Activated CD8-positive, alpha-beta memory T cell treated with anti-CD3 and anti-CD28 coated beads, Interleukin-2, amount 50 U/mL, for 24 hours (primary cell): Measurements from ENCODE around the gene MAST2.
A peak's percentile ranks its signal among the peaks of the same experiment; 100 is the strongest.
"Not testable (repeated sequence)": the region's sequence is repeated elsewhere in the genome, so short reads cannot be mapped to it uniquely, and the experiment has no call there.

Source experiments
- DNase-seq: peaks from one replicate; pipeline ENCODE4 v3.0.0-alpha.2; 2020; ENCODE audit errors: extremely low read depth

MAST2 gene

GRCh38 chr1:45803299-45803780, at the start of gene MAST2:
Gene MAST2, plus strand, starts transcription at chr1:45803612. Its CDS starts 284 bp downstream, at chr1:45803896.
- peak; percentile 47 for DNase-seq

- DNase-seq: no peak
Measured at GRCh38 chr1:45755697-45756096, 47.7 kb upstream of the MAST2 start.

- no peak for DNase-seq
Measured at GRCh38 chr1:45762291-45762690, 41.1 kb upstream of the MAST2 start.

GRCh38 chr1:45765999-45766792, 37.2 kb upstream of the MAST2 start:
- DNase-seq: no peak

GRCh38 chr1:45767035-45767434, 36.4 kb upstream of the MAST2 start:
- no peak for DNase-seq

GRCh38 chr1:45769261-45769932, 34.0 kb upstream of the MAST2 start:
- DNase-seq: no peak

- DNase-seq: no peak
Measured at GRCh38 chr1:45772971-45773370, 30.4 kb upstream of the MAST2 start.

- no peak for DNase-seq
Measured at GRCh38 chr1:45775794-45776193, 27.6 kb upstream of the MAST2 start.

- DNase-seq: no peak
Measured at GRCh38 chr1:45785583-45785982, 17.8 kb upstream of the MAST2 start.

- no peak for DNase-seq
Measured at GRCh38 chr1:45787905-45788304, 15.5 kb upstream of the MAST2 start.

GRCh38 chr1:45789601-45790000, 13.8 kb upstream of the MAST2 start:
- no peak for DNase-seq

GRCh38 chr1:45792744-45793143, 10.7 kb upstream of the MAST2 start:
- DNase-seq: no peak

- DNase-seq: no peak
Measured at GRCh38 chr1:45793942-45794604, 9.3 kb upstream of the MAST2 start.

GRCh38 chr1:45796381-45796780, 7.0 kb upstream of the MAST2 start:
- DNase-seq: no peak

- DNase-seq: no peak
Measured at GRCh38 chr1:45796946-45797345, 6.5 kb upstream of the MAST2 start.

- no peak for DNase-seq
Measured at GRCh38 chr1:45800899-45801298, 2.5 kb upstream of the MAST2 start.

- DNase-seq: no peak
Measured at GRCh38 chr1:45802343-45803298, 791 bp upstream of the MAST2 start.

- DNase-seq: not testable (repeated sequence)
Measured at GRCh38 chr1:45803781-45804668, 613 bp downstream of the MAST2 start.

GRCh38 chr1:45804669-45804969, 1.2 kb downstream of the MAST2 start:
- no peak for DNase-seq

- DNase-seq: no peak
Measured at GRCh38 chr1:45806129-45806528, 2.7 kb downstream of the MAST2 start.

- DNase-seq: no peak
Measured at GRCh38 chr1:45809761-45810160, 6.3 kb downstream of the MAST2 start.
